ENCODE measurements around the gene APCDD1L.

DNA sequence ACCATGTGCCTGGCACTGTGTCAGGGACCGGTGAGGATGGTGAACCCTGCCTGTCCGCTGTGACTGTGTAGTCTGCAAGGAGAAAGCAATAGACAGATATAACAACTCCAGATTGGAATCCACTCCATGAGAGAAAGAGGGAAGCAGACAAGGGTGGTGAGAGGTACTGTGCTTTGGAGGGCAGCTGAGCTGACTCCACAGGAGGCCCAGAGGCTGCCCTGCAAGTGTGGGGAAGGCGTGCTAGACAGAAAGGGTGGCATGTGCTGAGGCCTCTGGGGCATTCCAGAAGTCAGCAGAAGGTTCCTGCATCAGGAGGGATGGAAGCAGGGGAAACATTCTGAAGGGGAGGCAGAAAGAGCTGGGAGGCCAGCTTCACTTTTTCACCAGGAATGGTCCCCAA is 39.3 kb upstream of the APCDD1L start:
- TF ChIP-seq CTBP1 (IDR thresholded peaks at IDR 0.05; ENCODE audit: borderline replicate concordance) (no peak), HDGF (IDR thresholded peaks at IDR 0.05; ENCODE audit: borderline replicate concordance) (no peak), L3MBTL2 (conservative IDR thresholded peaks at IDR 0.05) (no peak), FOXM1 (IDR thresholded peaks at IDR 0.05; ENCODE audit: borderline replicate concordance) (no peak), PKNOX1 (IDR thresholded peaks at IDR 0.05) (no peak), LEF1 (IDR thresholded peaks at IDR 0.05; ENCODE audit: borderline replicate concordance) (no peak), ZNF384 (IDR thresholded peaks at IDR 0.05) (no peak), ARNT (IDR thresholded peaks at IDR 0.05) (no peak), NFRKB (IDR thresholded peaks at IDR 0.05) (no peak), FOXA1 (IDR thresholded peaks at IDR 0.05) (no peak), ELF4 (IDR thresholded peaks at IDR 0.05) (no peak), SP1 (IDR thresholded peaks at IDR 0.05) (no peak), BHLHE40 (IDR thresholded peaks at IDR 0.05; ENCODE audit: borderline replicate concordance) (no peak)
